GM18511 (cell line): ENCODE results near the gene CGREF1.

Experiments
- ATAC-seq: cut with Tn5 transposase; IDR thresholded peaks from one replicate; pipeline ENCODE4 v1.9.1; 2021; ENCODE audit warnings: mild to moderate bottlenecking, moderate library complexity; ENCODE audit not compliant: unreplicated experiment

The CGREF1 gene

DNA sequence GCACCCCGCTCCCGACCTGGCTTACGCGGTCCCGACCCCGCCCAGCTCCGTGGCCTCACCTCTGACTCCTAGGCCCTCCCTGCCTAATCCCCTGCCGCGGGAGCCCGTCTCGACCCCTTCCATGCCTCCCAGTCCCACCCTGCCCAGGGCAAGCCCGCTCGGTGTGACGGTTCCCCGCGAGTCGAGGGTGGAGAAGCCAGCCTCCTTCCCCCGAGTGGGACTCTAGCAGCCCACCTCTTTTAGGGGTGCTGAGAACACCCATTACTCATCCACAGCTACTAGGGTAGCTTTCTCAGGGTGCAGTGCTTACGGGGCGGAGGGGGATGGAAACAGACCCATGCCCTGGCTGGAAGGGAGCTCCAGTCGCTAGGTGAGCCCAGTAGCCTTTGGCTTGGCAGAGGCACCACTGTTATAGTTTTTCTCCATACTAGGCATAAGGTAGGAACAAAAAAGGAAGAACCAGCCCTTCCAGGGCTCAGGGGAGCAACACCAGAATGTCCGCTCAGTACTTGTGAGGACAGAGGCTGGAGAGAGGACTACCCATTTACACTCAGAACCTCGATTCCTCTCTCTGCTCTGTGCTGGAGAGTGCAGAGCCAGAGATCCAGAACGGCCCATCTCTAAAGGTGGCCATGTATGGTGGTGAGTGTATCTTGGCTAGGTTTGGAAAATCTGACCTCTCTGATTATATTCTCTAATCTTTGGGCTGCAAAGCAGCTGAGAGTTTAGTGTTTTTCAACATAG is 66.9 kb downstream of the CGREF1 start:
- ATAC-seq = no peak

DNA sequence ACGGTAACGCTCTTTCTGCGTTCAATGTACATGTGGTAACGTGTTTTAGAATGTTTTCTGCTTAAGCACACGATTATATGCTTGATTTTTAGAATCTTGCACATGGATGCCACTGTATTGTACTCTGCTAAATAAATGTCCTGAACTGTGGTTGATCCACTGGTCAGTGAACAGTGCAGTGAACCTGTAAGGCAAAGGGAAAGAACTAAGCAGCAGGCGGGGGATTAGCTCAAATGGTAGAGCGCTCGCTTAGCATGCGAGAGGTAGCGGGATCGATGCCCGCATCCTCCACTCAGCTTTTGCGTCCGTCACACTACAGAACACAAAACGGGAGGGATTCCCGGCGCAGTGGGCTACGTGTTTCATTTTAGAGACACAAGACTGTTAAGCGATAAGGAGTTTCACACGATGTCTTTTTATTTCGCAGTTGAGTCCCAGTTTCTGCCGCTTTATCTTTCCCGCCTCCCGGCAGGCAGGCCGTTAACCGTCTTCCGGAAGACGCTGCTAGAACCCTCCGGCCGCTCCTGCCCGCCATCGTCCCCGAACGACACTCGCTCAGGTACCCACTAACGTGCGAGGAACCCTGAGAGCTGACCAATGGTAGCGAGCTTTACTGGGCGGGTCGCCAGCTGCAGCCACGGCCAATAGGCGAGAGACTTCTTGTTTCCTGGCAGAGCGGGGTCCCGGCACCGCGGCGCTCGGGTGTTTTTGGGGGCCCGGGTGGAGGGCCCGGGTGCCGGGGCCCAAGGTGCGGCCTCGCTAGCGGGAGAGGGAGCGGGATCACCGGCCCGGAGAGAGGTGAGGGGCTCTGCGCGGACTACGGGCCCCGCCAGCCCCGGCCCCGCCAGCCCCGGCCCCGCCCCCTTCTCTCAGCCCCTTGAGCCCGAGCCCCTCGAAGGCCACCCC is 67.7 kb downstream of the CGREF1 start, which contains the start of gene AGBL5:
TSS of gene AGBL5 (plus strand) at position 673 of the 906 bp plus-strand sequence. CDS start 1,291 bp downstream, outside the sequence.
- ATAC-seq = peak; percentile 73
